Measurements from ENCODE around the gene CEP85L. TPM values are rescaled to one million over a fixed set of nuclear protein-coding genes. Genes with fewer than 3 reads are reported as not detected.

CEP85L gene
- polyA plus RNA-seq, 1 donor: 4.3 TPM

DNA sequence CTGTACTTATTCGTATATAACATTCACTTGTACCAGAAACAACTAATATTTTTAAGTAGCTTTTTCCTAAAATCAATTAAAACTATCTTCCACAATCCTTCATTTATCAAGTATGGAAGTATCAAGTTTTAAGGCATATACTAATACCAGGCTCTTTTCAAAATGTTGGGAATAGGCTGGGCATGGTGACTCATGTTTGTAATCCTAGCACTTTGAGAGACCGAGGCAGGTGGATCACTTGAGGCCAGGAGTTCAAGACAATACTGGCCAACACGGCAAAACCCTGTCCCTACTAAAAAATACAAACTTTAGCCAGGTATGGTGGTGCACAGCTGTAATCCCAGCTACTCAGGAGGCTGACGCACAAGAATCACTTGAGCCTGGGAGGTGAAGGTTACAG lies 129.0 kb downstream of the CEP85L start:
- 100% methylated on average over 1 of the region's 4 CpGs for WGBS (ENCODE audit: insufficient coverage, low lambda C conversion rate)
- Histone ChIP-seq H3K9me3 (ENCODE audit: control insufficient read depth, low read depth, low read length) (no peaks in the 10 kb centered on the region), H3K4me1 (ENCODE audit: control insufficient read depth, insufficient read depth, low read length) (no peaks in the 10 kb centered on the region), H3K4me3 (ENCODE audit: low read length) (no peak overlapping the region), H3K36me3 (ENCODE audit: control insufficient read depth, insufficient read depth, low read length) (no peaks in the 10 kb centered on the region), H3K27me3 (ENCODE audit: control insufficient read depth, insufficient read depth, low read length) (no peaks in the 10 kb centered on the region), H3K27ac (ENCODE audit: low read length) (no peak overlapping the region)
- DNase-seq: no peak

DNA sequence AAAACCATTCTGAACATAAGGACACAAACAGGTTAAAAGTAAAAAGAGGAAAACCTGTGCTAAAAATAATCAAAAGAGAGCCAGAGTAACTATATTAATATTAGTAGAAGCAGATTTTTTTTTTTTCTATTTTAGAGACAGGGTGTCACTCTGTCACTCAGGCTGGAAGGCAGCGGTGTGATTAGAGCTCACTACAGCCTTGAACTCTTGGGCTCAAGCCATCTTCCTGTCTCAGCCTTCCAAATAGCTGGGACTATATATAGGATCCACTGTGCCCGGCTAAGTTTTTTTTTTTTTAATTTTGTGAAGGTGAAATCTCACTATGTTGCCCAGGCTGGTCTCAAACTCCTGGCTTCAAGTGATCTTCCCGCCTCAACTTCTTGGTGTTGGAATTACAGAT lies 136.7 kb downstream of the CEP85L start:
- Histone ChIP-seq H3K4me3 (ENCODE audit: low read length) (no peak overlapping the region), H3K36me3 (ENCODE audit: control insufficient read depth, insufficient read depth, low read length) (no peaks in the 10 kb centered on the region), H3K27me3 (ENCODE audit: control insufficient read depth, insufficient read depth, low read length) (no peaks in the 10 kb centered on the region), H3K9me3 (ENCODE audit: control insufficient read depth, low read depth, low read length) (no peaks in the 10 kb centered on the region), H3K27ac (ENCODE audit: low read length) (no peak overlapping the region), H3K4me1 (ENCODE audit: control insufficient read depth, insufficient read depth, low read length) (no peaks in the 10 kb centered on the region)
- no peak for DNase-seq
- no CpG with 5 or more reads among the region's 3 CpGs for WGBS (ENCODE audit: insufficient coverage, low lambda C conversion rate)

DNA sequence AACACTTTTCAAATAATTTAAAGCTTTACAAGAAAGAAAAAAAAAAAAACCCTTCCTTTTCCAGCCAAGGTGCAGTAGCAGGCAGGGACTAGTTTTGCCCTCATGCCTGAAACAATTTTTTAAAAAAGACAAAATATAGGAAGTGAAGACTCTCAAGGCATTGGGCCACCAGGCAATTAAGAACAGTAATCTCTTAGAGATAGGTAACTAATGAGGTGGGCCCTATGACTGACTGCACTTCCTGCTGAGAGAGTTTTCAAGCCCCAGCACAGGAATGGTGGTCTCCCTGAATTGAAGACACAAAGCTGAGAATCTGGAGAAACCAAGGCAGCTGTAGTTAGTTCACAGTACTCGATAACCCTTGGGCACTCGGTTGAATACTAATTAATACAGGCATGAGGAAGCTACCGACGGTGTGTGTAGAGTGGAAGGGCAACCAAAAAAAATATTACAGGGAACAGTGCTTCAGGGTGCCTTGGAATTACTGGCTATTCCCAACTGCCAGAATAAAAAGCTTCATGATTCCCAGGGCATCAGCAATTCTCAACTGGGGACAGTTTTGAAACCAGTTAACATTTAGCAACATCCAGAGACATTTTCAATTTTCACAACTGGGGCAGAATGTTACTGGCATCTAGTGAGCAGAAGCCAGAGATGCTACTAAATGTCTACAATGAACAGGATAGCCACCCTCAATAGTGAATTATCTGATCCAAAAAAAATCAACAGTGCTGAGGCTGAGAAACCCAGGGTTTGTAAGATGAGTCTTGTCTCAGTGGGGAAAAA lies 139.3 kb downstream of the CEP85L start:
- DNase-seq: no peak
- H3K36me3 ChIP-seq (ENCODE audit: control insufficient read depth, insufficient read depth, low read length): no peaks in the 10 kb centered on the region
- H3K27me3 ChIP-seq (ENCODE audit: control insufficient read depth, insufficient read depth, low read length): no peaks in the 10 kb centered on the region
- no peaks in the 10 kb centered on the region for H3K4me1 ChIP-seq (ENCODE audit: control insufficient read depth, insufficient read depth, low read length)
- H3K4me3 ChIP-seq (ENCODE audit: low read length): no peak overlapping the region
- H3K27ac ChIP-seq (ENCODE audit: low read length): no peak overlapping the region
- H3K9me3 ChIP-seq (ENCODE audit: control insufficient read depth, low read depth, low read length): no peaks in the 10 kb centered on the region
- WGBS (ENCODE audit: insufficient coverage, low lambda C conversion rate): no CpG with 5 or more reads among the region's 4 CpGs

DNA sequence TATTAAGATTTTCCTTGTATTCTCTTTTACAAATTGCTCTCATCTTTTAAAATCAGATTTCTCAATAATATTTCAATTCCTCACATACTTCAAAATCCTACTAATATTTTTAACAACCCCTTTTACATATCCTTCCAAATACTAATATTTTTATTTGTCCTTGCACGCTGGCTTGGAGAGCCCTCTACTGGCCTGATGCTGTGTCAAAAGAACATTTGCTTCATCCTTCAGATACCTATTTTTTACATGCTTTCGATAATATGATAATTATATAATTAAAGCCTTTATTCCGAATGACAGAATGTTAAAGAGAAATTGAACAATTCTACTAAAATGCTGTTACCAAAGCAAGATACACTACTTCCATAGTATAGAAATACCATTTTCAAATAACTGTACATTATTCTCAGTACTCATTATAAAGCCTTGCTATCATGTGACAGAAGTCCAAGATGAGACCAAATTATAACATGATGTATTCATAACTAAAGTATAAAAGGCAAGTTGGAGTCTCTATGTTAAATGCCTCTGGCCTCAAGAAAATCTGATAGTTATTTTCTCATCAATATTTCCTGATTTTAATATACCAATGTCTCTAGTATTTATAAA lies 142.3 kb downstream of the CEP85L start:
- no peak for DNase-seq
- no peak overlapping the region for H3K4me3 ChIP-seq (ENCODE audit: low read length)
- no peak overlapping the region for H3K27ac ChIP-seq (ENCODE audit: low read length)
- no peaks in the 10 kb centered on the region for H3K36me3 ChIP-seq (ENCODE audit: control insufficient read depth, insufficient read depth, low read length)
- H3K9me3 ChIP-seq (ENCODE audit: control insufficient read depth, low read depth, low read length): no peaks in the 10 kb centered on the region
- H3K4me1 ChIP-seq (ENCODE audit: control insufficient read depth, insufficient read depth, low read length): no peaks in the 10 kb centered on the region
- H3K27me3 ChIP-seq (ENCODE audit: control insufficient read depth, insufficient read depth, low read length): no peaks in the 10 kb centered on the region
- WGBS (ENCODE audit: insufficient coverage, low lambda C conversion rate): 72% methylated on average over 2 of the region's 3 CpGs

DNA sequence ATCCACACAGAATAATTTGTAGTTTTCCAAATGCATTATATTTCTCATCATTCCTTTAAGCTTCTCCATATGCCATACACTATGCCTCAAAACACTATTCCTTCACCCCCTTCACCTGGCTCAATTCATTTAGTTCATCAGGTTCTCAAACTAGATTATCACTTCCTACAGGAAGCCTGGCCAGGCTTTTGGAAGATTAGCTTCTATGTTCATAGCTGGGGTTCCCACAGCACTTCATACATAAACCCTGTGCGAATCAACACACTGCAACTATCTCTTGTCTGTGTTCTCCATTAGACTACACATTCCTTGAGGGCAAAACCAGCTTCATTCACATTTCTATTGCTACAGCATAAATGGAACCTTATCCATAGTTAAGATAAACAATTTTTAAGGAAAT lies 143.8 kb downstream of the CEP85L start:
- Histone ChIP-seq H3K9me3 (ENCODE audit: control insufficient read depth, low read depth, low read length) (no peaks in the 10 kb centered on the region), H3K4me1 (ENCODE audit: control insufficient read depth, insufficient read depth, low read length) (no peaks in the 10 kb centered on the region), H3K27ac (ENCODE audit: low read length) (no peak overlapping the region), H3K4me3 (ENCODE audit: low read length) (no peak overlapping the region), H3K36me3 (ENCODE audit: control insufficient read depth, insufficient read depth, low read length) (no peaks in the 10 kb centered on the region), H3K27me3 (ENCODE audit: control insufficient read depth, insufficient read depth, low read length) (no peaks in the 10 kb centered on the region)
- WGBS (ENCODE audit: insufficient coverage, low lambda C conversion rate): 86% methylated on average over 1 of the region's 1 CpG
- no peak for DNase-seq

DNA sequence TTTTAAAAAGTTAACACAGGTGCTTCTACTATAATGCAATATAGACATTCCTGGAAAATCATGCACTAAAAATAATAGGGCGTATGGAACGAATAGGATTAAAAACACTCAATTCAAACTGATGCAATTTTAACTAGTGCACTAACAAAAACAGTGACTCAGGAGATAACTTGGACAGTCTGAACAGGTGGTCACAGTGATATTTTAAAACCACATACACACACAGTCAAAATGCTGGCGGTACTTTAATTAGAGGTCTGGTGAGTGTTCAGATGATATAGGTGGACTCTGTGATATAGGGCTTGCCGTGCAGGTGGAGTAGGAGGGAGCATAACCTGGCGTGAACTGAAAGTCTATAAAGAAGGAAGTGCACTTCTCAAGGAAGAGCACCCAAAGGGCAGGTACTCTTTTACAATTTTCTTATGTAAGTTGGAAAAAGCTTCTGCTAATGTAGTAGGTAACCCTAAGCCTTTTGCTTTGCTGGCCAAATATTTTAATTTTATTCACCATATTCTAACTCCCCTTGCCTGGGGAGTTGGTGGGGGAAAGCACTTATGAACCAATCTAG lies 145.2 kb downstream of the CEP85L start:
- no peak overlapping the region for H3K4me3 ChIP-seq (ENCODE audit: low read length)
- 90% methylated on average over 2 of the region's 5 CpGs for WGBS (ENCODE audit: insufficient coverage, low lambda C conversion rate)
- DNase-seq: no peak
- no peaks in the 10 kb centered on the region for H3K4me1 ChIP-seq (ENCODE audit: control insufficient read depth, insufficient read depth, low read length)
- no peaks in the 10 kb centered on the region for H3K27me3 ChIP-seq (ENCODE audit: control insufficient read depth, insufficient read depth, low read length)
- no peaks in the 10 kb centered on the region for H3K36me3 ChIP-seq (ENCODE audit: control insufficient read depth, insufficient read depth, low read length)
- H3K27ac ChIP-seq (ENCODE audit: low read length): no peak overlapping the region
- peaks cover under 1% of the 10 kb centered on the region for H3K9me3 ChIP-seq (ENCODE audit: control insufficient read depth, low read depth, low read length)

DNA sequence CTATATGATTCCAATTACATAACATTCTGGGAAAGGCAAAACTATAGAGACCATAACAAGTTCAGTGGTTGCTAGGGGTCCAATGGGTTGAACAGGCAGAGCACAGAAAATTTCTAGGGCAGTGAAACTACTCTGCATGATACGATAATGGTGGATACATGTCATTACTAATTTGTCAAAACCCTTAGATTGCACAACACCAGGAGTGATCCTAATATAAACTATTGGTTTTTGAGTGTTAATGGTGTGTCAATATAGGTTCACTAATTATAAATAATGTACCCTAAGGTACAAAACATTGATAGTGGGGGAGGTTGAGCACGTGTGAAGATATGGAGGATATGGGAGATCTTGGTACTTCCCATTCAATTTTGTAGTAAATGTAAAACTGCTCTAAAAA lies 145.7 kb downstream of the CEP85L start:
- no peak overlapping the region for H3K27ac ChIP-seq (ENCODE audit: low read length)
- H3K4me1 ChIP-seq (ENCODE audit: control insufficient read depth, insufficient read depth, low read length): no peaks in the 10 kb centered on the region
- H3K36me3 ChIP-seq (ENCODE audit: control insufficient read depth, insufficient read depth, low read length): no peaks in the 10 kb centered on the region
- DNase-seq: no peak
- H3K9me3 ChIP-seq (ENCODE audit: control insufficient read depth, low read depth, low read length): peaks cover 5% of the 10 kb centered on the region
- WGBS (ENCODE audit: insufficient coverage, low lambda C conversion rate): 80% methylated on average over 1 of the region's 2 CpGs
- H3K4me3 ChIP-seq (ENCODE audit: low read length): no peak overlapping the region
- no peaks in the 10 kb centered on the region for H3K27me3 ChIP-seq (ENCODE audit: control insufficient read depth, insufficient read depth, low read length)

DNA sequence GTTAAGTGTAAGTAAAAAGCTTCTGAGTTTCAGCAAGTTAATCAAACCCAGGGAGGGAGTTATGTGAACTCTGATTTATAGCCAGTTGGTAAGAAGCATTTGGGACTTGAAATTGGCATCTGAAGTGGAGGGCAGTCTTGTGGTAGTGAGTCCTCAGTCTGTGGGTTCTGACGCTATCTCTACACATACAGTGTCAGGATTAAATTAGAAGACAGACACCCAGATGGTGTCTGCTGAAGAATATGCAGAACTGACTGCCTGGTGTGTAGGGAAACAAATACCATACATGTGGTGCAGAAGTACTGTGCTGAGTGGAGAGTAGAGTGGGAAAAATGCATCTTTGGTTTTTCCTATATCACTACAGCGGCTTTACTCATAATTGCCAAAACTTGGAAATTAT lies 146.8 kb downstream of the CEP85L start:
- H3K4me1 ChIP-seq (ENCODE audit: control insufficient read depth, insufficient read depth, low read length): no peaks in the 10 kb centered on the region
- H3K9me3 ChIP-seq (ENCODE audit: control insufficient read depth, low read depth, low read length): peaks cover 5% of the 10 kb centered on the region
- H3K27me3 ChIP-seq (ENCODE audit: control insufficient read depth, insufficient read depth, low read length): no peaks in the 10 kb centered on the region
- no peak overlapping the region for H3K27ac ChIP-seq (ENCODE audit: low read length)
- H3K36me3 ChIP-seq (ENCODE audit: control insufficient read depth, insufficient read depth, low read length): no peaks in the 10 kb centered on the region
- 100% methylated on average over 1 of the region's 2 CpGs for WGBS (ENCODE audit: insufficient coverage, low lambda C conversion rate)
- peak in 1 of 2 donors; percentile 4 for DNase-seq
- H3K4me3 ChIP-seq (ENCODE audit: low read length): no peak overlapping the region

DNA sequence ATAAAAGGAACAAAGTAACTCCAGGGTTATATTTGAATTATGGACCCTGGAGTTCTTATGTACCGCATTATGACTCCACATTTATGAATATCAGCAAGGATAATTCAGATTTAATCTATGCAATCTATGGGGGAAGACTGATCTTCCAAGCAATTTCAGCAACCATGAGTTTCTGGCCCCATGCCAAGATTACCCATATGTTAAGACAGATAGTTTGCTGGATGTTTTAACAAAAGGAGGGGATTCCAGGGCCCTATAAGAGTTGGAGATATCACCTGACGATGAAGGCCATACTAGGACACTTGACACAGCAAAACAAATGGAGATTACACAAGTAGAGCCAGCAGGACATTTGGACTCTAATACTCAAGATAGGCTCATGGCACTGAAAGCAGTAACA lies 149.2 kb downstream of the CEP85L start:
- no peaks in the 10 kb centered on the region for H3K4me1 ChIP-seq (ENCODE audit: control insufficient read depth, insufficient read depth, low read length)
- no peak overlapping the region for H3K27ac ChIP-seq (ENCODE audit: low read length)
- WGBS (ENCODE audit: insufficient coverage, low lambda C conversion rate): 100% methylated on average over 1 of the region's 2 CpGs

DNA sequence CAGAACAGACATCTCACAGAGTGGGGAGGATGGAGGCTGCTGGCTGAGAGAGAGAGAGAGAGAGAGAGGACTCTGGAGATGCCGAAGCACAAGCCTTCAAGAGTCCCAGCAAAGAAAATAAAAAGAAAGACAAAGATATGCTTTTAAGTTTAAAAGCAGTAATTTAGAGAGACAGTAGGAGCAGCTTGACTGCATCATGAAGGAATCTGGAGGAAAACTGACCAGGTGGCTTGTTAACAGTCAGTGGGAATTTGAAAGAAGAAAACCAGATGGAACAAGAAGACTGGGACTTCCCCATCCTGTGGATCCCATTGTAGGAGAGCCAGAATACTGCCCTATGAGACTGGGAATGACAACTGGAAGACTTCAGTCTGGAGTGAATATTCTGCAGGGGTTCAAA lies 149.6 kb downstream of the CEP85L start:
- Histone ChIP-seq H3K27me3 (ENCODE audit: control insufficient read depth, insufficient read depth, low read length) (no peaks in the 10 kb centered on the region), H3K36me3 (ENCODE audit: control insufficient read depth, insufficient read depth, low read length) (no peaks in the 10 kb centered on the region), H3K27ac (ENCODE audit: low read length) (no peak overlapping the region), H3K4me3 (ENCODE audit: low read length) (no peak overlapping the region), H3K9me3 (ENCODE audit: control insufficient read depth, low read depth, low read length) (peaks cover 5% of the 10 kb centered on the region), H3K4me1 (ENCODE audit: control insufficient read depth, insufficient read depth, low read length) (no peaks in the 10 kb centered on the region)
- WGBS (ENCODE audit: insufficient coverage, low lambda C conversion rate): 80% methylated on average over 1 of the region's 1 CpG
- DNase-seq: no peak

More for the DNA sequence above, 149.2 kb downstream of the CEP85L start:
- Histone ChIP-seq H3K27me3 (ENCODE audit: control insufficient read depth, insufficient read depth, low read length) (no peaks in the 10 kb centered on the region), H3K4me3 (ENCODE audit: low read length) (no peak overlapping the region), H3K9me3 (ENCODE audit: control insufficient read depth, low read depth, low read length) (peaks cover 5% of the 10 kb centered on the region), H3K36me3 (ENCODE audit: control insufficient read depth, insufficient read depth, low read length) (no peaks in the 10 kb centered on the region)
- no peak for DNase-seq
